BLaER1 (cell line): Measurements from ENCODE around the gene RHPN2.
A peak's percentile ranks its signal among the peaks of the same experiment; 100 is the strongest.
"Not testable (repeated sequence)": the region's sequence is repeated elsewhere in the genome, so short reads cannot be mapped to it uniquely, and the experiment has no call there.

Experiments used
- H3K27ac ChIP-seq: shearing (Covaris generic); formaldehyde crosslinking; 2 replicates; pipeline ENCODE4 v1.8.1; 2022
- H3K27me3 ChIP-seq: shearing (Covaris generic); formaldehyde crosslinking; 2 replicates; pipeline ENCODE4 v1.8.1; 2022
- H3K36me3 ChIP-seq: shearing (Covaris generic); formaldehyde crosslinking; 2 replicates; pipeline ENCODE4 v1.8.1; 2022
- H3K4me1 ChIP-seq: shearing (Covaris generic); formaldehyde crosslinking; 2 replicates; pipeline ENCODE4 v1.8.1; 2022
- H3K4me2 ChIP-seq: shearing (Covaris generic); formaldehyde crosslinking; 2 replicates; pipeline ENCODE4 v1.8.1; 2022
- H3K4me3 ChIP-seq: shearing (Covaris generic); formaldehyde crosslinking; 2 replicates; pipeline ENCODE4 v1.8.1; 2022
- H3K9ac ChIP-seq: shearing (Covaris generic); formaldehyde crosslinking; 2 replicates; pipeline ENCODE4 v1.8.1; 2022
- H3K9me3 ChIP-seq: shearing (Covaris generic); formaldehyde crosslinking; 2 replicates; pipeline ENCODE4 v1.8.1; 2022
- H4K20me1 ChIP-seq: shearing (Covaris generic); formaldehyde crosslinking; 2 replicates; pipeline ENCODE4 v1.8.1; 2022
- Cebpa-rat ChIP-seq: shearing (Covaris generic); IDR thresholded peaks from 2 replicates; pipeline ENCODE4 v1.8.1; 2022

The RHPN2 gene

DNA sequence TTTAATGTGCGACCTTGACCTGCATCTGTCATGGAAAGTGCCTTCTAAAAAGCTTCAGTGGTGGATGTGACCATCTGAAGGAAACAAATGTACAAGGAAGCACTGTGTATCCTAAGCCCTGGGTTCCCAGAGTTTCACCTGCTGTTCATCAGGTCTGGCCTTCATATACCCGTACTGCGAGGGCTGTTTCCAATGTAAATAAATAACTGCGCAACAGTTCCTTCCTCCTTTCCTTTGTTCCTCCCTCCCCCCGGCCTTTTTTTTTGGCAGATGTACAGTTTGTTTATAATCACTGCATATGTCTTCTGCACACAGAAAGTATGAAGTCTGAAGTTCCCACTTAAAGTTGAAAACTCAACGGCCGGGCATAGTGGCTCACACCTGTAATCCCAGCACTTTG is 87.4 kb downstream of the RHPN2 start:
- Histone ChIP-seq H3K9me3 (no peaks in the 10 kb centered on the region), H3K9ac (no peak overlapping the region)

DNA sequence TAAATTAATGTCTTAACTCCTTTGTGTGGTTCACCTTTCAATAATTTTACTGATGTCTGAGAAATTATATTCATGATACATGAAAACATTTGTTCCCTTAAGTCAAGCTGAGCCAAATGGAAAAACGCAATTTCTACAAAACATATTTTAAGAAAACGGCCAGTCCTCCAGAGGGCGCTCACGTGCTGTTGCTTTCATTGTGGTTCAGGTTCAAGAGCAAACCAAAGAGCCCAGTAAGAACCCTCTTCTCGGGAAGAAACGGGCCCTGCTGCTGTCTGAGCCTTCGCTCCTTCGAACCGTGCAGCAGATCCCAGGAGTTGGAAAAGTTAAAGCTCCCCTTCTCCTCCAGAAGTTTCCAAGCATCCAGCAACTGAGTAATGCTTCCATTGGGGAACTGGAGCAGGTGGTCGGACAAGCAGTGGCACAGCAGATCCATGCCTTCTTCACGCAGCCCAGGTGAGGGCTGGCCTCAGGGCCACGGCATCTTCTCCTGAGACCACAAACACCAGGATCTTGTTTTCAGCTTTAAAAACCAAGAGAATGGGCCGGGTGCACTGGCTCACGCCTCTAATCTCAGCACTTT is 88.4 kb downstream of the RHPN2 start:
- H3K4me2 ChIP-seq = no peak overlapping the region
- no peak overlapping the region for H3K9ac ChIP-seq
- peaks cover 11% of the 10 kb centered on the region for H3K4me1 ChIP-seq
- H3K4me3 ChIP-seq = no peak overlapping the region
- H3K9me3 ChIP-seq = no peaks in the 10 kb centered on the region
- peaks cover 18% of the 10 kb centered on the region; the same call in 1 of the 2 replicates for H3K36me3 ChIP-seq
- H3K27me3 ChIP-seq = no peaks in the 10 kb centered on the region
- TF ChIP-seq Cebpa-rat = no peak
- no peaks in the 10 kb centered on the region for H4K20me1 ChIP-seq
- H3K27ac ChIP-seq = no peak overlapping the region

More for the DNA sequence above, 87.4 kb downstream of the RHPN2 start:
- no peak overlapping the region for H3K4me2 ChIP-seq
- H3K36me3 ChIP-seq = peaks cover 18% of the 10 kb centered on the region; the same call in 1 of the 2 replicates
- H4K20me1 ChIP-seq = no peaks in the 10 kb centered on the region
- H3K4me1 ChIP-seq = peaks cover 9% of the 10 kb centered on the region
- H3K4me3 ChIP-seq = no peak overlapping the region
- H3K27ac ChIP-seq = no peak overlapping the region
- no peak for TF ChIP-seq Cebpa-rat
- H3K27me3 ChIP-seq = no peaks in the 10 kb centered on the region

- Histone ChIP-seq H3K9ac (peak within 1 kb of the TSS; percentile 82), H3K27me3 (no peaks in the 10 kb centered on the region), H3K27ac (peak within 1 kb of the TSS; percentile 82), H3K4me3 (peak within 1 kb of the TSS; percentile 78), H3K9me3 (no peaks in the 10 kb centered on the region), H4K20me1 (no peaks in the 10 kb centered on the region), H3K4me1 (peaks cover 22% of the 10 kb centered on the region), H3K36me3 (peaks cover 24% of the 10 kb centered on the region), H3K4me2 (peak within 1 kb of the TSS; percentile 91)
- TF ChIP-seq Cebpa-rat = no peak
Observed at GRCh38 chr19:32971715-32972540, 92.8 kb downstream of the RHPN2 start, which contains the start of the genes CEP89 and FAAP24. Gene CEP89 (minus strand): TSS chr19:32971958. CDS start chr19:32971874, 84 bp downstream. Gene FAAP24 (plus strand): TSS chr19:32972242. CDS start chr19:32973197, 955 bp downstream.

GRCh38 chr19:32971012-32971595 is 93.6 kb downstream of the RHPN2 start:
- TF ChIP-seq Cebpa-rat = no peak
- H3K27ac ChIP-seq = no peak overlapping the region
- H3K9ac ChIP-seq = peak overlapping the region; percentile 76
- H3K4me3 ChIP-seq = peak overlapping the region; percentile 78
- peaks cover 22% of the 10 kb centered on the region for H3K4me1 ChIP-seq
- H3K36me3 ChIP-seq = peaks cover 25% of the 10 kb centered on the region
- no peaks in the 10 kb centered on the region for H3K27me3 ChIP-seq
- H3K9me3 ChIP-seq = no peaks in the 10 kb centered on the region
- H4K20me1 ChIP-seq = no peaks in the 10 kb centered on the region
- H3K4me2 ChIP-seq = peak overlapping the region; percentile 85

GRCh38 chr19:32969549-32969948 is 95.1 kb downstream of the RHPN2 start:
- H3K9ac ChIP-seq = 0 out of 2 replicates have a peak overlapping the region, but pooled peaks have one; percentile 10
- H3K4me3 ChIP-seq = no peak overlapping the region
- H3K27me3 ChIP-seq = no peaks in the 10 kb centered on the region
- no peak overlapping the region for H3K27ac ChIP-seq
- H4K20me1 ChIP-seq = no peaks in the 10 kb centered on the region
- H3K4me1 ChIP-seq = peaks cover 22% of the 10 kb centered on the region
- no peak overlapping the region for H3K4me2 ChIP-seq
- no peak for TF ChIP-seq Cebpa-rat
- no peaks in the 10 kb centered on the region for H3K9me3 ChIP-seq
- peaks cover 40% of the 10 kb centered on the region for H3K36me3 ChIP-seq

GRCh38 chr19:32966750-32967149 is 97.9 kb downstream of the RHPN2 start:
- Histone ChIP-seq H3K4me1 (peaks cover 12% of the 10 kb centered on the region), H3K27ac (no peak overlapping the region), H3K9ac (no peak overlapping the region), H3K9me3 (no peaks in the 10 kb centered on the region), H3K4me3 (no peak overlapping the region), H3K27me3 (no peaks in the 10 kb centered on the region), H3K4me2 (no peak overlapping the region), H3K36me3 (peaks cover 67% of the 10 kb centered on the region), H4K20me1 (no peaks in the 10 kb centered on the region)
- TF ChIP-seq Cebpa-rat = no peak

GRCh38 chr19:32945260-32945659 is 119.4 kb downstream of the RHPN2 start:
- no peak overlapping the region for H3K27ac ChIP-seq
- H3K4me1 ChIP-seq = no peaks in the 10 kb centered on the region
- TF ChIP-seq Cebpa-rat = no peak
- H3K4me3 ChIP-seq = no peak overlapping the region
- no peaks in the 10 kb centered on the region for H3K9me3 ChIP-seq
- no peaks in the 10 kb centered on the region for H3K27me3 ChIP-seq
- H3K9ac ChIP-seq = no peak overlapping the region
- no peak overlapping the region for H3K4me2 ChIP-seq
- no peaks in the 10 kb centered on the region for H4K20me1 ChIP-seq
- peaks cover 80% of the 10 kb centered on the region for H3K36me3 ChIP-seq

- not testable (repeated sequence) for H3K9ac ChIP-seq, H3K4me1 ChIP-seq, H3K27me3 ChIP-seq, H3K4me2 ChIP-seq, H3K4me3 ChIP-seq, H3K9me3 ChIP-seq, H4K20me1 ChIP-seq, H3K27ac ChIP-seq
- H3K36me3 ChIP-seq = peaks cover 71% of the 10 kb centered on the region
Observed at GRCh38 chr19:32941273-32941672, 123.4 kb downstream of the RHPN2 start.

DNA sequence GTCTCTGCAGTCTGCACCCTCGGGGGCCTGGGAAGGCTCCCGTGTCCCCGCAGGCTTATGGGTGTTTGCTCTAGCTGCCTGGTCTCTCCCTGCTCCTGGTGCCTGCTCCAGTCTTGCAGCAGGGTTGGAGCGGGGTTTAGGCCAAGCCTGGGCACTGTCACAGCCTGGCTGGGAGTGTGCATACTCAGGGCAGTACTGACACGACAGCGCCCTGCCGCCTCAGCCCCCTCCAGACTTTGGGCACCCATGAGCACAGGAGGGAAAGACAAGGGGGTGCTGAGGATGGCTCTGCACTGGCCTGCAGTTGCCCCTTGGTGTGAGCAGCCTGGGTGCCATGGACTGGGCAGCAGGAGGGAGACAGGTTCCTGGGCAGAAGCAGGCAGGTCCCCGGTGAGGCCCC is 128.6 kb downstream of the RHPN2 start:
- Histone ChIP-seq H3K4me3 (no peak overlapping the region), H3K9ac (no peak overlapping the region), H3K27me3 (no peaks in the 10 kb centered on the region), H3K4me2 (no peak overlapping the region), H3K27ac (no peak overlapping the region), H3K9me3 (peaks cover 4% of the 10 kb centered on the region; the same call in 1 of the 2 replicates), H3K4me1 (peaks cover 15% of the 10 kb centered on the region), H3K36me3 (peaks cover 46% of the 10 kb centered on the region), H4K20me1 (no peaks in the 10 kb centered on the region)
- TF ChIP-seq Cebpa-rat = no peak

DNA sequence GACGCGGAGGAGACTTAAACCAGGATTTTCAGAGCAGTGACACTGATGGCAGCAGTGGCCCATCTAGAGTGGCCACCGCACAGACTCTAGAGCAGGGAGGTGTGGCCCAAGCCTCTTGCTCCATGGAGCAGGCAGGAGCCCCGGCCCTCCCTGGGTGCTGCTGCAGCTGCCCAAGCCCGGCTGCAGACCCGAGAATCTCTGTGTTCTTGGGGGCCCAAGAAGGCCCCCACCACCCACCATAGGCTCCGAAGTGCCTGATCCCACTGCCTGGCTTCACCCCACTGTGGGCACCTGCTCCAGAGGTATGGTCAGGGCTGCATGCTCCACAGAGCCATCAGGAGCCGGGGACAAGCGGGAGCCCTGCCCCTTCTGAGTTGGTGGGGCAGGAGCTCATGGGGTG is 129.1 kb downstream of the RHPN2 start:
- H3K4me2 ChIP-seq = no peak overlapping the region
- no peak overlapping the region for H3K9ac ChIP-seq
- no peaks in the 10 kb centered on the region for H3K27me3 ChIP-seq
- peaks cover 15% of the 10 kb centered on the region for H3K4me1 ChIP-seq
- peaks cover 51% of the 10 kb centered on the region for H3K36me3 ChIP-seq
- H3K27ac ChIP-seq = no peak overlapping the region
- H3K9me3 ChIP-seq = peaks cover 4% of the 10 kb centered on the region; the same call in 1 of the 2 replicates
- H3K4me3 ChIP-seq = no peak overlapping the region
- no peak for TF ChIP-seq Cebpa-rat
- no peaks in the 10 kb centered on the region for H4K20me1 ChIP-seq
